NCI-H2029 (cell line): ENCODE data around the gene PDHX.
"Not testable (repeated sequence)": the region's sequence is repeated elsewhere in the genome, so short reads cannot be mapped to it uniquely, and the experiment has no call there.

ENCODE experiments used
- DNase-seq: peaks from one replicate; lab custom pipeline; 2025; lab: John Stamatoyannopoulos, UW

PDHX gene

GRCh38 chr11:35021589-35021988, 105.2 kb downstream of the PDHX start:
- DNase-seq = no peak

GRCh38 chr11:35023940-35024339, 107.5 kb downstream of the PDHX start:
- not testable (repeated sequence) for DNase-seq

- DNase-seq = not testable (repeated sequence)
Observed at GRCh38 chr11:35028007-35028406, 111.6 kb downstream of the PDHX start.

GRCh38 chr11:35029979-35030682, 113.7 kb downstream of the PDHX start:
- DNase-seq = no peak

GRCh38 chr11:35030716-35031213, 114.3 kb downstream of the PDHX start:
- DNase-seq = no peak

- DNase-seq = no peak
Observed at GRCh38 chr11:35031346-35031745, 114.9 kb downstream of the PDHX start.

- DNase-seq = no peak
Observed at GRCh38 chr11:35031867-35032266, 115.4 kb downstream of the PDHX start.

- DNase-seq = peak; percentile 19
Observed at GRCh38 chr11:35033011-35033410, 116.6 kb downstream of the PDHX start.

- no peak for DNase-seq
Observed at GRCh38 chr11:35034401-35034800, 118.0 kb downstream of the PDHX start.

GRCh38 chr11:35035894-35036408, 119.5 kb downstream of the PDHX start:
- no peak for DNase-seq

- no peak for DNase-seq
Observed at GRCh38 chr11:35036639-35037038, 120.2 kb downstream of the PDHX start.

GRCh38 chr11:35038211-35038928, 122.0 kb downstream of the PDHX start:
- DNase-seq = no peak

GRCh38 chr11:35039076-35039475, 122.7 kb downstream of the PDHX start:
- DNase-seq = no peak

GRCh38 chr11:35040221-35040942, 124.0 kb downstream of the PDHX start:
- no peak for DNase-seq

- no peak for DNase-seq
Observed at GRCh38 chr11:35041070-35041554, 124.7 kb downstream of the PDHX start.

GRCh38 chr11:35042224-35042623, 125.8 kb downstream of the PDHX start:
- no peak for DNase-seq

- no peak for DNase-seq
Observed at GRCh38 chr11:35042913-35043312, 126.5 kb downstream of the PDHX start.

- no peak for DNase-seq
Observed at GRCh38 chr11:35043936-35044335, 127.5 kb downstream of the PDHX start.

- DNase-seq = peak; percentile 30
Observed at GRCh38 chr11:35045236-35045820, 128.9 kb downstream of the PDHX start.
